Panc1 (cell line): Measurements from ENCODE around the gene SKAP1. TPM values are rescaled to one million over a fixed set of nuclear protein-coding genes. Genes with fewer than 3 reads are reported as not detected.

Experiments
- ATAC-seq: fragments of 200-7000 bp; cut with Tn5 transposase; 2 replicates; pipeline ENCODE4 v1.9.1; 2020; ENCODE audit warnings: mild to moderate bottlenecking, moderate library complexity
- BruUV-seq: library from RNA; stranded (reverse); fragments of 400-500 nt; replicated peaks from 2 replicates; lab custom pipeline; 2021; lab: Mats Ljungman, UMichigan
- CTCF ChIA-PET: fragments of 300-600 bp; sonication (Branson Sonifier 250); formaldehyde crosslinking; loops from one replicate; lab custom pipeline; 2022; ENCODE audit warnings: antibody characterized with exemption; lab: Charles Lee
- POLR2A ChIA-PET: fragments of 300-600 bp; sonication (Branson Sonifier 250); formaldehyde crosslinking; loops from one replicate; lab custom pipeline; 2022; ENCODE audit warnings: antibody characterized with exemption; lab: Charles Lee
- DNase-seq: peaks from one replicate; pipeline ENCODE4 v3.0.0-alpha.2; 2010; ENCODE audit warnings: low read depth, low spot score
- H3K27ac ChIP-seq: 2 replicates; pipeline ENCODE4 v1.5.1; 2011; ENCODE audit warnings: mild to moderate bottlenecking, low read length, inconsistent platforms
- H3K27me3 ChIP-seq: fragments of 200-500 bp; sonication (Bioruptor generic); 2 replicates; pipeline ENCODE4 v1.6.0; 2014; ENCODE audit warnings: low read length, inconsistent platforms; ENCODE audit not compliant: control insufficient read depth, insufficient read depth
- H3K36me3 ChIP-seq: fragments of 200-500 bp; sonication (Bioruptor generic); 2 replicates; pipeline ENCODE4 v1.5.1; 2014; ENCODE audit warnings: inconsistent platforms, mild to moderate bottlenecking, low read length, moderate library complexity; ENCODE audit not compliant: control insufficient read depth, insufficient read depth
- H3K4me1 ChIP-seq: 2 replicates; pipeline ENCODE4 v1.5.1; 2011; ENCODE audit warnings: inconsistent platforms, mild to moderate bottlenecking, low read length, moderate library complexity; ENCODE audit not compliant: control insufficient read depth, insufficient read depth
- H3K4me3 ChIP-seq, 2 experiments: 2 replicates each; pipeline ENCODE4 v1.5.1; 2011 to 2012; ENCODE audit warnings: low read depth in 2 of 2, low read length in 2 of 2, mild to moderate bottlenecking in 2 of 2, inconsistent platforms in 1 of 2, moderate library complexity in 1 of 2
- H3K9me3 ChIP-seq: fragments of 200-500 bp; sonication (Bioruptor generic); 2 replicates; pipeline ENCODE4 v1.5.1; 2014; ENCODE audit warnings: low read depth, mild to moderate bottlenecking, inconsistent platforms, low read length, moderate library complexity; ENCODE audit not compliant: control insufficient read depth, insufficient read depth
- POLR2AphosphoS5 ChIP-seq: IDR thresholded peaks from 2 replicates; pipeline ENCODE4 v1.6.1; 2012; ENCODE audit warnings: mild to moderate bottlenecking, low read depth, low read length, moderate library complexity
- REST ChIP-seq, 2 experiments: IDR thresholded peaks; 2 replicates each; pipeline ENCODE4 v1.6.1; 2011 to 2012; ENCODE audit warnings: low read depth in 2 of 2, control low read depth in 1 of 2, low read length in 1 of 2, mild to moderate bottlenecking in 1 of 2, moderate library complexity in 1 of 2; ENCODE audit not compliant: insufficient read depth in 1 of 2
- SIN3A ChIP-seq: IDR thresholded peaks from 2 replicates; pipeline ENCODE4 v1.6.1; 2012; ENCODE audit warnings: low read depth, mild to moderate bottlenecking, low read length, moderate library complexity, borderline replicate concordance; ENCODE audit not compliant: insufficient read depth
- TCF7L2 ChIP-seq: IDR thresholded peaks from 2 replicates; pipeline ENCODE4 v1.6.1; 2011; ENCODE audit warnings: mild to moderate bottlenecking, low read depth, low read length, inconsistent platforms
- in situ Hi-C: cut with HindIII; loops from 2 replicates; pipeline ENCODE4 v1.10.0; 2016; ENCODE audit warnings: low sequenced_read_pairs, low pct_unique_long_range_greater_than_20kb
- intact Hi-C: fragments of 100-400 bp; cut with micrococcal nuclease; formaldehyde crosslinking; loops from one replicate; pipeline ENCODE4 v1.10.0; 2022; ENCODE audit not compliant: unreplicated experiment
- total RNA-seq: library from RNA; stranded (reverse); gene quantifications from one replicate; pipeline ENCODE4 v1.2.1, GENCODE V29; 2021; ENCODE audit not compliant: unreplicated experiment
- TF ChIP-seq, protein P1 (sequence below): fragments of 450-650 bp; IDR thresholded peaks from 2 replicates; pipeline ENCODE4 v1.5.1; 2017; ENCODE audit warnings: mild to moderate bottlenecking

SKAP1 gene
- total RNA-seq, 1 experiment from 2014 or later: 0.90 TPM

- POLR2A ChIA-PET: interaction anchor here (0.6 kb wide), 2 partner anchors 206 to 220 kb away, joined by 3 to 4 read pairs; no protein-coding TSS in a partner anchor
- H3K4me1 ChIP-seq: peaks cover 13% of the 10 kb centered on the region
Measured at GRCh38 chr17:48335146-48335784, 94.7 kb downstream of the SKAP1 start.

DNA sequence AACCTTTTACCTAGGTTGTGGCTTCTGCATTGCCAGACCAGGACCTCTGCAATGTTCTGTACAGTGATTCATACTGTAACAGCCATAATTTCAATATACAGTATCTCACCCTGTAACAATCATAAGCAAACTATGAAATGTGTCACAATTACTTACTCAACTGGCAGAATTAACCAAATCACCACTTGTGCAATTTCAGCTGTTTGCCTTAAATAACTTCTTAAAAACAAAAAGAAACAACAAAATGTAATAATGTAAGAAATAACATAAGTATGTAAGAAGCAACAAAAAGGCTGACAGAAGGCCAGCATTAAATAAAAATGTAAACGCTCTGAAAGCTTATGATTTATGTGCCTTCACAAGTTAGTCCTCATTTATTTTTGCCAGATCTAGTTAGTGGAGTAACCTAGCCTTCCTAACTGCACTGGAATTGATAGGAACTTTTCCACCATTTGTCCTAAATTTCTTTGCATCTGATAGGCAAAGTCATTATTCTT is 96.9 kb downstream of the SKAP1 start:
- POLR2A ChIA-PET: interaction anchor here (0.5 kb wide), 1 partner anchor 68 kb away, joined by 4 read pairs; no protein-coding TSS in a partner anchor
- ATAC-seq: peak; percentile 83
- in situ Hi-C loops: no loop called here
- H3K4me1 ChIP-seq: peaks cover 13% of the 10 kb centered on the region
- DNase-seq: peak; percentile 42
- H3K27ac ChIP-seq: peak overlapping the region; percentile 30; the same call in 1 of the 2 replicates
- CTCF ChIA-PET: no interaction called here
- no TSS peak for BruUV-seq
- no peaks in the 10 kb centered on the region for H3K9me3 ChIP-seq
- no peak overlapping the region for H3K4me3 ChIP-seq
- no peaks in the 10 kb centered on the region for H3K36me3 ChIP-seq
- intact Hi-C loops: loop anchor here (10.0 kb wide), 1 partner anchor 122 kb away; no protein-coding TSS in a partner anchor
- H3K27me3 ChIP-seq: no peaks in the 10 kb centered on the region
- no peak for TF ChIP-seq TCF7L2
- TF ChIP-seq, protein P1, sequence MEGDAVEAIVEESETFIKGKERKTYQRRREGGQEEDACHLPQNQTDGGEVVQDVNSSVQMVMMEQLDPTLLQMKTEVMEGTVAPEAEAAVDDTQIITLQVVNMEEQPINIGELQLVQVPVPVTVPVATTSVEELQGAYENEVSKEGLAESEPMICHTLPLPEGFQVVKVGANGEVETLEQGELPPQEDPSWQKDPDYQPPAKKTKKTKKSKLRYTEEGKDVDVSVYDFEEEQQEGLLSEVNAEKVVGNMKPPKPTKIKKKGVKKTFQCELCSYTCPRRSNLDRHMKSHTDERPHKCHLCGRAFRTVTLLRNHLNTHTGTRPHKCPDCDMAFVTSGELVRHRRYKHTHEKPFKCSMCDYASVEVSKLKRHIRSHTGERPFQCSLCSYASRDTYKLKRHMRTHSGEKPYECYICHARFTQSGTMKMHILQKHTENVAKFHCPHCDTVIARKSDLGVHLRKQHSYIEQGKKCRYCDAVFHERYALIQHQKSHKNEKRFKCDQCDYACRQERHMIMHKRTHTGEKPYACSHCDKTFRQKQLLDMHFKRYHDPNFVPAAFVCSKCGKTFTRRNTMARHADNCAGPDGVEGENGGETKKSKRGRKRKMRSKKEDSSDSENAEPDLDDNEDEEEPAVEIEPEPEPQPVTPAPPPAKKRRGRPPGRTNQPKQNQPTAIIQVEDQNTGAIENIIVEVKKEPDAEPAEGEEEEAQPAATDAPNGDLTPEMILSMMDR: no peak

More at GRCh38 chr17:48335146-48335784, 94.7 kb downstream of the SKAP1 start:
- Histone ChIP-seq H3K36me3 (no peaks in the 10 kb centered on the region), H3K27ac (peak overlapping the region; percentile 1; the same call in 1 of the 2 replicates), H3K4me3 (no peak overlapping the region), H3K27me3 (no peaks in the 10 kb centered on the region), H3K9me3 (no peaks in the 10 kb centered on the region)
- TF ChIP-seq, protein P1: no peak
- in situ Hi-C loops: no loop called here
- BruUV-seq: no TSS peak
- intact Hi-C loops: loop anchor here (10.0 kb wide), 1 partner anchor 120 kb away; no protein-coding TSS in a partner anchor
- ATAC-seq (no peak), DNase-seq (no peak)
- CTCF ChIA-PET: interaction anchor here (0.5 to 1.6 kb wide), 12 partner anchors 12 to 281 kb away, joined by 3 to 12 read pairs (median 3); partner anchors contain the start of genes HOXB3 and HOXB5

GRCh38 chr17:48330887-48331286 is 99.1 kb downstream of the SKAP1 start:
- Histone ChIP-seq H3K4me1 (peaks cover 9% of the 10 kb centered on the region), H3K9me3 (no peaks in the 10 kb centered on the region), H3K4me3 (no peak overlapping the region), H3K27me3 (no peaks in the 10 kb centered on the region), H3K27ac (no peak overlapping the region), H3K36me3 (no peaks in the 10 kb centered on the region)
- TF ChIP-seq SIN3A (no peak), POLR2AphosphoS5 (no peak), REST (IDR thresholded peaks at IDR 0.05; ENCODE audit: insufficient read depth in 1 of 2, low read depth in 2 of 2, low read length in 1 of 2) (no peak), TCF7L2 (no peak)
- TF ChIP-seq, protein P1: no peak
- DNase-seq (no peak), ATAC-seq (no peak)
- CTCF ChIA-PET: interaction anchor here (0.8 to 0.9 kb wide), 2 partner anchors 71 to 553 kb away, joined by 3 to 4 read pairs; no protein-coding TSS in a partner anchor
- intact Hi-C loops: loop anchor here (10.0 kb wide), 1 partner anchor 124 kb away; no protein-coding TSS in a partner anchor
- no TSS peak for BruUV-seq
- POLR2A ChIA-PET: no interaction called here
- in situ Hi-C loops: no loop called here
